K562 (cell line): ENCODE measurements around the gene LAMB3. TPM values are rescaled to one million over a fixed set of nuclear protein-coding genes. Genes with fewer than 3 reads are reported as not detected.

Experiments used
- ATAC-seq: fragments of 200-7000 bp; cut with Tn5 transposase; 3 replicates; pipeline ENCODE4 v1.9.1; 2020; ENCODE audit warnings: moderate library complexity
- BruUV-seq: library from RNA; stranded (reverse); fragments of 400-500 nt; replicated peaks from 2 replicates; lab custom pipeline; 2021; lab: Mats Ljungman, UMichigan
- CTCF ChIA-PET: fragments of 300-600 bp; formaldehyde crosslinking; extraction: SDS; loops from one replicate; lab custom pipeline; 2021; ENCODE audit warnings: low intra/inter-chr PET ratio; lab: Yijun Ruan, JAX
- POLR2A ChIA-PET: fragments of 300-600, 350-650 bp; sonication (Branson Sonifier 250); formaldehyde crosslinking; extraction: SDS; loops from one replicate; lab custom pipeline; 2021; ENCODE audit warnings: antibody characterized with exemption, inconsistent platforms; lab: Yijun Ruan, JAX
- DNase-seq, 4 experiments: peaks; one replicate each; pipeline versions ENCODE4 v3.0.0 to v3.0.0-alpha.2; 2011 to 2018; ENCODE audit warnings: low spot score in 3 of 4, mixed read lengths in 3 of 4; ENCODE audit errors: extremely low read depth in 1 of 4
- FAIRE-seq: peaks from 2 replicates; lab custom pipeline; 2011; peaks lifted over from hg19 to GRCh38; lab: Jason Lieb, UNC
- H2AFZ ChIP-seq: 2 replicates; pipeline ENCODE4 v1.6.0; 2011; ENCODE audit warnings: low read depth, low read length, control low read depth, inconsistent platforms
- H3K27ac ChIP-seq: fragments of 200-600 bp; 3 replicates; pipeline ENCODE4 v1.8.0; 2011; ENCODE audit warnings: low read depth, mild to moderate bottlenecking, control low read depth, inconsistent platforms, low read length, moderate library complexity, mixed read lengths; ENCODE audit errors: extremely low read depth
- H3K27me3 ChIP-seq, 2 experiments: fragments of 300-600 bp in 1 of 2; 2 replicates in 1 of 2; 3 replicates in 1 of 2; pipeline versions ENCODE4 v1.6.0 to v1.8.0; 2011; ENCODE audit warnings: inconsistent platforms in 2 of 2, low read length in 2 of 2, mild to moderate bottlenecking in 1 of 2, mixed read lengths in 1 of 2, moderate library complexity in 1 of 2; ENCODE audit not compliant: control insufficient read depth in 2 of 2, insufficient read depth in 2 of 2
- H3K36me3 ChIP-seq: fragments of 300-600 bp; 3 replicates; pipeline ENCODE4 v1.8.0; 2011; ENCODE audit warnings: mild to moderate bottlenecking, low read length, inconsistent platforms; ENCODE audit not compliant: control insufficient read depth, insufficient read depth
- H3K4me1 ChIP-seq, 2 experiments: fragments of 200-600 bp in 1 of 2; replicated peaks in 1 of 2; 2 replicates in 1 of 2; 3 replicates in 1 of 2; pipeline versions ENCODE4 v1.5.1 to v1.8.0; 2011; ENCODE audit warnings: inconsistent platforms in 2 of 2, low read length in 2 of 2, mild to moderate bottlenecking in 1 of 2, mixed read lengths in 1 of 2, moderate library complexity in 1 of 2; ENCODE audit not compliant: control insufficient read depth in 2 of 2, insufficient read depth in 2 of 2
- H3K4me2 ChIP-seq: 2 replicates; pipeline ENCODE4 v1.6.1; 2011; ENCODE audit warnings: low read length, control low read depth, inconsistent platforms, mixed read lengths; ENCODE audit not compliant: insufficient read depth
- H3K4me3 ChIP-seq: fragments of 200-600 bp; sonication (generic), shearing (Covaris generic); 2 replicates; pipeline ENCODE4 v1.5.1; 2016; ENCODE audit warnings: control low read depth, inconsistent platforms
- H3K79me2 ChIP-seq: fragments of 200-600 bp; 3 replicates; pipeline ENCODE4 v1.8.0; 2011; ENCODE audit warnings: low read length, inconsistent platforms; ENCODE audit not compliant: control insufficient read depth, insufficient read depth
- H3K9ac ChIP-seq, 2 experiments: 2 replicates each; pipeline versions ENCODE4 v1.6.0 to v1.6.1; 2011; ENCODE audit warnings: low read depth in 2 of 2, low read length in 2 of 2, control low read depth in 1 of 2, inconsistent platforms in 1 of 2, mild to moderate bottlenecking in 1 of 2, mixed read lengths in 1 of 2; ENCODE audit not compliant: insufficient read depth in 1 of 2
- H3K9me1 ChIP-seq: one replicate; pipeline ENCODE4 v1.6.0; 2011; ENCODE audit warnings: inconsistent platforms, mild to moderate bottlenecking, low read length, moderate library complexity; ENCODE audit not compliant: control insufficient read depth, insufficient read depth
- H3K9me3 ChIP-seq: replicated peaks from 2 replicates; pipeline ENCODE4 v1.5.1; 2011; ENCODE audit warnings: low read depth, low read length, inconsistent platforms; ENCODE audit not compliant: control insufficient read depth, insufficient read depth
- H4K20me1 ChIP-seq: replicated peaks from 2 replicates; pipeline ENCODE4 v1.6.1; 2011; ENCODE audit warnings: low read length, inconsistent platforms, mixed read lengths; ENCODE audit not compliant: control insufficient read depth, insufficient read depth
- CHD4 ChIP-seq: fragments of 200-600 bp; sonication (generic); IDR thresholded peaks from 3 replicates; pipeline ENCODE4 v1.6.1; 2012; ENCODE audit warnings: low read depth, mild to moderate bottlenecking, mixed read lengths, low read length, inconsistent platforms; ENCODE audit not compliant: insufficient read depth, insufficient replicate concordance, poor library complexity, severe bottlenecking
- CREM ChIP-seq: IDR thresholded peaks from 2 replicates; pipeline ENCODE4 v1.6.1; 2014; ENCODE audit warnings: antibody characterized with exemption, low read depth
- FUS ChIP-seq: fragments of 200-400 bp; formaldehyde crosslinking; optimal IDR thresholded peaks from 2 replicates; pipeline ENCODE3; 2017; ENCODE audit warnings: low read depth, low read length
- HDAC2 ChIP-seq: fragments of 450-650 bp; IDR thresholded peaks from 2 replicates; pipeline ENCODE4 v1.6.1; 2016; ENCODE audit warnings: mild to moderate bottlenecking
- PHB ChIP-seq: fragments of 250-450 bp; sonication (Bioruptor Pico); IDR thresholded peaks from 2 replicates; pipeline ENCODE4 v1.5.0; 2021
- SMAD2 ChIP-seq: fragments of 150-350 bp; IDR thresholded peaks from 2 replicates; pipeline ENCODE4 v1.6.1; 2014; ENCODE audit warnings: low read depth, mild to moderate bottlenecking, low read length
- SMARCA4 ChIP-seq: fragments of 450-650 bp; IDR thresholded peaks from 2 replicates; pipeline ENCODE4 v1.6.1; 2016
- TBP ChIP-seq: optimal IDR thresholded peaks from 2 replicates; pipeline ENCODE3; 2011; ENCODE audit warnings: low read depth, low read length, improper control_type of control experiment
- ZFP36 ChIP-seq: fragments of 150-350 bp; IDR thresholded peaks from 2 replicates; pipeline ENCODE4 v1.6.1; 2018; ENCODE audit warnings: low read length, low read depth; ENCODE audit not compliant: partially characterized antibody
- ZNF584 ChIP-seq: fragments of 200-800 bp; sonication (Bioruptor generic); IDR thresholded peaks from 2 replicates; pipeline ENCODE4 v1.6.1; 2016; ENCODE audit warnings: low read depth, mild to moderate bottlenecking, missing genetic modification characterization, missing compliant biosample characterization
- ZNF76 ChIP-seq: fragments of 250-450 bp; sonication (Bioruptor Pico); IDR thresholded peaks from 2 replicates; pipeline ENCODE4 v1.4.0; 2020; ENCODE audit warnings: mild to moderate bottlenecking, moderate library complexity, borderline replicate concordance
- WGBS: fragments of 100-300 bp; shearing (Covaris generic); methylation state at CpG from one replicate; pipeline ENCODE4 v1.1.6; 2016; ENCODE audit warnings: low coverage, mixed read lengths; ENCODE audit not compliant: insufficient coverage; ENCODE audit errors: missing lambda C conversion rate; 5-methylcytosine and 5-hydroxymethylcytosine counted together
- in situ Hi-C: fragments of 300-500 bp; cut with MboI; formaldehyde crosslinking; loops from 4 replicates; pipeline ENCODE4 v1.15.0; 2018; ENCODE audit warnings: inconsistent platforms, mixed read lengths
- intact Hi-C: fragments of 100-400 bp; cut with micrococcal nuclease; formaldehyde crosslinking; loops from 2 replicates; pipeline ENCODE4 v1.14.2; 2022
- polyA plus RNA-seq, 8 experiments: library from polyadenylated mRNA; depleted of rRNA in 4 of 8; stranded (reverse) in 5 of 8; unstranded in 3 of 8; fragments of >200 nt; fragmentation: Nextera tagmentation in 2 of 8; fragmentation: Illumina TruSeq in 1 of 8; extraction: Ambion mirVana in 2 of 8; extraction: Trizol in 1 of 8; gene quantifications; 2 replicates each; pipeline versions ENCODE4 v1.2.1 to v1.2.3, GENCODE V29; 2011 to 2014; ENCODE audit warnings: inconsistent platforms in 1 of 8, missing spikeins in 1 of 8
- total RNA-seq, 7 experiments: library from RNA; depleted of rRNA in 6 of 7; stranded (reverse); fragments of >200 nt in 6 of 7; fragmentation: Illumina TruSeq in 2 of 7; extraction: Trizol in 2 of 7; gene quantifications; 2 replicates each; pipeline versions ENCODE4 v1.2.1 to v1.2.3, GENCODE V29; 2011 to 2021; ENCODE audit warnings: low replicate concordance in 1 of 7
- TF ChIP-seq, protein P1 (sequence below): fragments of 250-450 bp; sonication (Bioruptor Pico); IDR thresholded peaks from 2 replicates; pipeline ENCODE4 v1.4.0; 2020; ENCODE audit warnings: borderline replicate concordance
- TF ChIP-seq, protein P2 (sequence below): IDR thresholded peaks from 2 replicates; pipeline ENCODE4 v1.6.1; 2016; ENCODE audit warnings: missing genetic modification characterization, missing compliant biosample characterization
- TF ChIP-seq, protein P3 (sequence below): fragments of 250-450 bp; sonication (Bioruptor Pico); IDR thresholded peaks from 2 replicates; pipeline ENCODE4 v1.5.0; 2022; ENCODE audit warnings: mild to moderate bottlenecking
- TF ChIP-seq, protein P4 (sequence below): fragments of 250-450 bp; sonication (Bioruptor Pico); IDR thresholded peaks from 2 replicates; pipeline ENCODE4 v1.8.0; 2022; ENCODE audit warnings: inconsistent platforms

LAMB3 gene
- total and polyA plus RNA-seq, 9 of the 15 experiments (the other 6 are each of a cell fraction or from before 2014, with no cell fraction given) = 0.08 to 1.3 (median 0.91) TPM

DNA sequence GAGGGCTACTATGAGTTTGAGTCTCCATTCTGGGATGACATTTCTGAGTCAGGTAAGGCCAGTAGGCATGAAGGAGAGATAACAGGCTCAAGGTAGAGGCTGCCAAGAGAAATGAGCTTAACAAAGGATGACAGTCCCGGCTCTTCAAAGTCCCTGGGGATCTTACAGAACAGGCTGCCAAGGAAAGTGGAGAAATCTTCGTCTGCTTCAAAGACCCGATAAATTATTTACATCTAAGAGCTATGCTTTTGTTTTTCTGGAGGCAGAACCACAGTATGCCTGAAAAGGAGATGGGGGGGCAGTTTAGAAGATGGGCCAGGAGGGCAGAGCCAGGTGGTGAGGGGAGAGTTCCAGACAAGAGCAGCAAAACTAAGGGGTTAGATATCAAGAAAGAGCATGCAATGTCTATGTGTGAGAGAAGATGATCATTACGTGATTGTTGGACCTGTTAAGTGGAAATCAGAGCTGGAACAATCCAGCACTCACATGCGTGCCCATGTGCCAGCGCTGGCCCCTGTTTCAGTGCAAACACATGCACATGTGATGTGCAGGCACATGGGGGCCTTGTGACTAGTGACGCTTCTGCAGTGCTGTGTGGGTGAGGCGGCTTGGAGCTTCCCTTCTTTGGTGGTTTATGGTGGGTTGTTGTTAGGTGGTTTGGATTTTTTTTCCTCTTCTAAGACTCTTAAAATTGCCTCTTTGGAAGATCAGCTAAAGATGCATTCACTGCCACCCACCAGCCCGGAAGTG is 43.0 kb downstream of the LAMB3 start:
- Histone ChIP-seq H3K79me2 (no peaks in the 10 kb centered on the region), H3K9ac (no peak overlapping the region), H3K4me1 (no peaks in the 10 kb centered on the region), H2AFZ (no peak overlapping the region), H3K4me2 (no peak overlapping the region), H3K27me3 (peaks cover 15 to 65% of the 10 kb centered on the region in 2 experiments; a peak in 4 of 5 replicates), H3K9me3 (no peaks in the 10 kb centered on the region), H4K20me1 (no peaks in the 10 kb centered on the region; the same call in 1 of the 2 replicates), H3K4me3 (no peak overlapping the region), H3K27ac (no peak overlapping the region), H3K9me1 (no peaks in the 10 kb centered on the region), H3K36me3 (no peaks in the 10 kb centered on the region)
- DNase-seq = no peak
- POLR2A ChIA-PET = interaction anchor here (0.6 to 1.2 kb wide), 5 partner anchors 11 to 77 kb away, joined by 3 to 5 read pairs (median 3); no protein-coding TSS in a partner anchor
- intact Hi-C loops = loop anchor here (10.0 kb wide), 1 partner anchor 136 kb away; no protein-coding TSS in a partner anchor
- no TSS peak for BruUV-seq
- ATAC-seq = no peak
- CTCF ChIA-PET = no interaction called here
- no peak for FAIRE-seq
- 2% methylated on average over 9 of the region's 9 CpGs for WGBS
- in situ Hi-C loops = no loop called here
- TF ChIP-seq HDAC2 = no peak
- no peak for TF ChIP-seq CHD4
- TF ChIP-seq, protein P1, sequence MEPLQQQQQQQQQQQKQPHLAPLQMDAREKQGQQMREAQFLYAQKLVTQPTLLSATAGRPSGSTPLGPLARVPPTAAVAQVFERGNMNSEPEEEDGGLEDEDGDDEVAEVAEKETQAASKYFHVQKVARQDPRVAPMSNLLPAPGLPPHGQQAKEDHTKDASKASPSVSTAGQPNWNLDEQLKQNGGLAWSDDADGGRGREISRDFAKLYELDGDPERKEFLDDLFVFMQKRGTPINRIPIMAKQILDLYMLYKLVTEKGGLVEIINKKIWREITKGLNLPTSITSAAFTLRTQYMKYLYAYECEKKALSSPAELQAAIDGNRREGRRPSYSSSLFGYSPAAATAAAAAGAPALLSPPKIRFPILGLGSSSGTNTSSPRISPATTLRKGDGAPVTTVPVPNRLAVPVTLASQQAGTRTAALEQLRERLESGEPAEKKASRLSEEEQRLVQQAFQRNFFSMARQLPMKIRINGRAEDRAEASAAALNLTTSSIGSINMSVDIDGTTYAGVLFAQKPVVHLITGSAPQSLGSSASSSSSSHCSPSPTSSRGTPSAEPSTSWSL (CRISPR knock-in tag) = no peak
- TF ChIP-seq, protein P2, sequence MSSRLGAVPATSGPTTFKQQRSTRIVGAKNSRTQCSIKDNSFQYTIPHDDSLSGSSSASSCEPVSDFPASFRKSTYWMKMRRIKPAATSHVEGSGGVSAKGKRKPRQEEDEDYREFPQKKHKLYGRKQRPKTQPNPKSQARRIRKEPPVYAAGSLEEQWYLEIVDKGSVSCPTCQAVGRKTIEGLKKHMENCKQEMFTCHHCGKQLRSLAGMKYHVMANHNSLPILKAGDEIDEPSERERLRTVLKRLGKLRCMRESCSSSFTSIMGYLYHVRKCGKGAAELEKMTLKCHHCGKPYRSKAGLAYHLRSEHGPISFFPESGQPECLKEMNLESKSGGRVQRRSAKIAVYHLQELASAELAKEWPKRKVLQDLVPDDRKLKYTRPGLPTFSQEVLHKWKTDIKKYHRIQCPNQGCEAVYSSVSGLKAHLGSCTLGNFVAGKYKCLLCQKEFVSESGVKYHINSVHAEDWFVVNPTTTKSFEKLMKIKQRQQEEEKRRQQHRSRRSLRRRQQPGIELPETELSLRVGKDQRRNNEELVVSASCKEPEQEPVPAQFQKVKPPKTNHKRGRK = no peak
- TF ChIP-seq, protein P3, sequence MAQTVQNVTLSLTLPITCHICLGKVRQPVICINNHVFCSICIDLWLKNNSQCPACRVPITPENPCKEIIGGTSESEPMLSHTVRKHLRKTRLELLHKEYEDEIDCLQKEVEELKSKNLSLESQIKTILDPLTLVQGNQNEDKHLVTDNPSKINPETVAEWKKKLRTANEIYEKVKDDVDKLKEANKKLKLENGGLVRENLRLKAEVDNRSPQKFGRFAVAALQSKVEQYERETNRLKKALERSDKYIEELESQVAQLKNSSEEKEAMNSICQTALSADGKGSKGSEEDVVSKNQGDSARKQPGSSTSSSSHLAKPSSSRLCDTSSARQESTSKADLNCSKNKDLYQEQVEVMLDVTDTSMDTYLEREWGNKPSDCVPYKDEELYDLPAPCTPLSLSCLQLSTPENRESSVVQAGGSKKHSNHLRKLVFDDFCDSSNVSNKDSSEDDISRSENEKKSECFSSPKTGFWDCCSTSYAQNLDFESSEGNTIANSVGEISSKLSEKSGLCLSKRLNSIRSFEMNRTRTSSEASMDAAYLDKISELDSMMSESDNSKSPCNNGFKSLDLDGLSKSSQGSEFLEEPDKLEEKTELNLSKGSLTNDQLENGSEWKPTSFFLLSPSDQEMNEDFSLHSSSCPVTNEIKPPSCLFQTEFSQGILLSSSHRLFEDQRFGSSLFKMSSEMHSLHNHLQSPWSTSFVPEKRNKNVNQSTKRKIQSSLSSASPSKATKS (CRISPR knock-in tag) = no peak
- TF ChIP-seq CREM = no peak
- TF ChIP-seq PHB (CRISPR knock-in tag) = no peak
- TF ChIP-seq TBP = no peak
- no peak for TF ChIP-seq SMAD2
- TF ChIP-seq ZNF76 = no peak
- TF ChIP-seq ZFP36 = no peak
- TF ChIP-seq, protein P4, sequence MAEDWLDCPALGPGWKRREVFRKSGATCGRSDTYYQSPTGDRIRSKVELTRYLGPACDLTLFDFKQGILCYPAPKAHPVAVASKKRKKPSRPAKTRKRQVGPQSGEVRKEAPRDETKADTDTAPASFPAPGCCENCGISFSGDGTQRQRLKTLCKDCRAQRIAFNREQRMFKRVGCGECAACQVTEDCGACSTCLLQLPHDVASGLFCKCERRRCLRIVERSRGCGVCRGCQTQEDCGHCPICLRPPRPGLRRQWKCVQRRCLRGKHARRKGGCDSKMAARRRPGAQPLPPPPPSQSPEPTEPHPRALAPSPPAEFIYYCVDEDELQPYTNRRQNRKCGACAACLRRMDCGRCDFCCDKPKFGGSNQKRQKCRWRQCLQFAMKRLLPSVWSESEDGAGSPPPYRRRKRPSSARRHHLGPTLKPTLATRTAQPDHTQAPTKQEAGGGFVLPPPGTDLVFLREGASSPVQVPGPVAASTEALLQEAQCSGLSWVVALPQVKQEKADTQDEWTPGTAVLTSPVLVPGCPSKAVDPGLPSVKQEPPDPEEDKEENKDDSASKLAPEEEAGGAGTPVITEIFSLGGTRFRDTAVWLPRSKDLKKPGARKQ (CRISPR knock-in tag) = no peak
- TF ChIP-seq FUS = no peak
- no peak for TF ChIP-seq SMARCA4
- no peak for TF ChIP-seq ZNF584 (CRISPR knock-in tag)
